GM04503 (cell line): ENCODE data around the gene BTBD17.

Source experiments
- DNase-seq: peaks from one replicate; pipeline ENCODE4 v3.0.0-alpha.2; 2012; ENCODE audit warnings: low read depth

The BTBD17 gene

DNA sequence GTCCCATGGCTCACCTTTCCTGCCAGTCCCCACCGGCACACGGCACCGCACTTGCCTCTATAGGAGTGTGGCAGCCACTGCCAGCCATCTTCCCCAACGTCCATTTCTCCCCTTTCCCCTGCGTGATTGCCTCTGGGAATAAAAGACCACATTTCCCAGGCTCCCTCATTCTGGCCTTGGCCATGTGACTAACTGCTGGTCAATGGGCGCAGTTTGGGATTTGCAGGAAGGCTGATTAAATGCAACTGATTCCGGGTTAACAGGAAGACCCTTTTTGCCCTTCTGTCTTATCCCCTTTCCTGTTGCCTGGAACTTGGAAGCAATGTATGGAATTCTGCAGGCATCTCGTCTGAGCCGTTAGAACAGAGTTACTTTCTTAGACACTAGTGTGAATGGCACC, 3.0 kb downstream of the BTBD17 start:
- DNase-seq: no peak

DNA sequence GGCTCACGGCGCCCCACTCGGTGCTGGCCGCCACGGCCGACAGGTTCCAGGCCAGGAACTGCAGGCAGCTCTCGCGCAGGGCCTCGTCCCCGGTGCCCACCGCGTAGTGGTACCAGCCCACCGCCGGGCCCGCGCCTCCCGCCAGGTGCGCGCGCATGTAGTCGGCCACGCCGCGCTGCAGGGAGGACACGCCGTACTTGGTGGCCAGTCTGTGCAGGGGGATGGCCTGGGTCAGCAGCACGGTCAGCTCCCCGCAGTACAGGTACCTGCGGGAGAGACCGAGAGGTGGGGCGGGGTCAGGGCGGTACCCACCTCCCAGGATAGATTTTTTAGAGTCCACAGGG, 4.2 kb downstream of the BTBD17 start:
- DNase-seq: no peak

DNA sequence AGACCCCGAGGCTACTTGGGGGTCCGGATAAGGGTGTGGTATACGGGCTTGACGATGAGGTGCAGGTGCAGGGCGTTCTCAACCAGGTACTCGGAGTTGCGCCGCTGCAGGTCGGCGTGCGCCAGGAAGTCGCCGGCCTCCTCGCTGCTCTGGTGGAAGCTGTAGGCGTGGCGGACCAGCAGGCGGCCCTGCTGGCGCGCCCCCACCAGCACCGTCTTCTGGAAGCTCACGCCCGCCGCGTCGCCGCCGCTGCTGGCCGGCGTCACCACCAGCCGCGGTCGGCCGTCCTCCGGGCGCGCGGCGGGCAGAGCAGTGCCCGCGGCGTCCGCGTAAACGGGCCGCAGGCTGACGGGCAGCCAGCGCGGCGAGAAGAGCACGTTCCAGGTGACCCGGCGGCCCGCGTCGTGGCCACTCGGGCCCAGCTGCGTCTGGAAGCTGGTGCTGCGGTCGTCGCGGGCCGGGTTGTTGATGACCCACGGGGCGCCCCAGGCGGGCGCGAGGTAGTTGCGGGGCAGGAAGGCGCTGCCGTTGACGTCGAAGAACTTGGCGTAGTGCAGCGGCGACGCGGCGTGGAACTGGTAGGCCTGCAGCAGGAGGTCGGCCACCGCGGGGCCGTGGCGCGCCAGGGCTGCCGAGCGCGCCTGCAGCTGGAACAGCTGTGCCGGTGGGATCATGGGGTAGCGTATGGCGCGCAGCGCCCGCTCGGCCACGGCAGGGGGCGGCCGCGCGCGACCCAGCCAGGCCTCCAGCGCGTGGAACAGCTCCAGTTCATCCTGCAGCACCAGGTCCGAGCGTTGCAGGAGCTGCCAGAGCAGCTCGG, 4.8 kb downstream of the BTBD17 start:
- no peak for DNase-seq

DNA sequence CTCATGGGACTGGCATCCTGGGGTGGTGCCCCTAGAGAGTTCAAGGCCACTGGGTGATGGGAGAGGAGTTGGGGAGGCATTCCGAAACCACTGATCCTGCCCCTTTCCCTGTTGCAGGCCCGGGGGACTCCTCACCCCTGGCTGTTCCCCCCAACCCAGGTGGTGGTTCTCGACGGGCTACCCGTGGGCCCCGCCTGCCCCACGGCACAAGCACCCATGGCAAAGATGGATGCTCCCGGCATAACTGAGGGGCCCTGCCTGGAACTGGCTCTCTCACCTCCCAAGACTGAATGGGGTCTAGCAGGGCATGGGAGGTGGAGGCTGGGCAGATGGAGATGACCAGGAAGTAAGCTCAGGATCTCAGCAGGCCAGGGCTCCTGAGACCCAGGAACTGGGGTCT, 6.6 kb downstream of the BTBD17 start:
- no peak for DNase-seq

DNA sequence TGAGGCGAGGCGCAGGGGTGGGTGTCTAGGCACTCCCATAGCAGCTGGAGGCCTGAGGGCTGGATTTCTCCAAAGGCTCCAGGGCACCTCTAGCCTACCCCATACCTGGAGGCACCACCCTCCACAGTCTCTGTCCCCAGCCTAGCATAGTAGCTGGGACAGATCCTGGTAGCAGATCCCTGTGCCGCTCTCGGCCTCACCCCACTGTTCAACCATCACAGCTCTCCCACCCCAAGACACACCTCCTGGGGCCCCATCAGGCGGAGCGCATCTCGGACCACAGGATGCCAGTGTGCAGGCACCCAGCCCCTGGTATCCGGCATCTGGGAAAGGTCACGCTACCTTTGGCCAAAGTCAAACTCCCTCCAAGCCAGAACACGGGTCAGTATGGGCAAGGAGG, 7.1 kb downstream of the BTBD17 start:
- DNase-seq: no peak

DNA sequence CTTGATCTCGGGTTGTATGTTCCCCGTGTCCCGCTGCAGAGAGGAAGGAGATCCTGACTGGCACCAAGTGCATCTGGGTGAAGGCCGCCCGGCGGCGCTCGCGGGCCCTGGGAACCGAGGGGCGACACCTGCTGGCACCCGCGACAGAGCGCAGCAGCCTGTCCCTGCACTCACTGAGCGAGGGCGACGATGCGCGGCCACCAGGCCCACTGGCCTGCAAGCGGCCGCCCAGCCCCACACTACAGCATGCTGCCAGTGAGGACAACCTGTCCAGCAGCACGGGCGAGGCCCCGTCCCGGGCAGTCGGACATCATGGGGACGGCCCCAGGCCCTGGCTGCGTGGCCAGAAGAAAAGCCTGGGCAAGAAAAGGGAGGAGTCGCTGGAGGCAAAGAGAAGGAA, 7.5 kb downstream of the BTBD17 start:
- no peak for DNase-seq

DNA sequence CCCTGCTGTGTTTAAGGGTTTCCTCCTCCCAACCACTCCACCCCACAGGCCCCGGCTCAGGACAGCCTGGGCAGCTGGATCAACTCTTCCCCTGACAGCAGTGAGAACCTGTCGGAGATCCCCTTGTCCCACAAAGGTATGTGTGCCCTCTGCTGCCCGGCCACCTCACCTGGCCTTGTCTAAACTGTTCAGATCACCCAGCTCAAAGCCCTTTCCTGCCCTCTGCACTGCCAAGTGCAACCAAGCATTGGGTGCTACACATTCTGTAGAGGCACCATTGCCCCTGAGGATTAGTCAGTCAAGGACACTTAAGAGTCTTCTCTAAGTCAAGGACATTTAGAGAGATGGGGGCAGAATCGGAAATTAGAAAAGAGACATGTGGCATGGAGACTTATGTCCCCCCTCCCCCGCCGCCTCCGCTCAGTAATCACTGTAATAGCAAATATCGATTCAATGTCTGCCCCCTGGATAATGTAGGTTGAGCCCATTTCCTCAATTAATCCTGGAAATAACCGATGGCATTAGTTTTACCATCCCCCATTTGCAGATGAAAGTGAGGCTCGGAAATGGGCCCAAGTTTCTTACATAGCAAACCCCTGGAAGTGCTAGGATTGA, 8.1 kb downstream of the BTBD17 start:
- DNase-seq: no peak

DNA sequence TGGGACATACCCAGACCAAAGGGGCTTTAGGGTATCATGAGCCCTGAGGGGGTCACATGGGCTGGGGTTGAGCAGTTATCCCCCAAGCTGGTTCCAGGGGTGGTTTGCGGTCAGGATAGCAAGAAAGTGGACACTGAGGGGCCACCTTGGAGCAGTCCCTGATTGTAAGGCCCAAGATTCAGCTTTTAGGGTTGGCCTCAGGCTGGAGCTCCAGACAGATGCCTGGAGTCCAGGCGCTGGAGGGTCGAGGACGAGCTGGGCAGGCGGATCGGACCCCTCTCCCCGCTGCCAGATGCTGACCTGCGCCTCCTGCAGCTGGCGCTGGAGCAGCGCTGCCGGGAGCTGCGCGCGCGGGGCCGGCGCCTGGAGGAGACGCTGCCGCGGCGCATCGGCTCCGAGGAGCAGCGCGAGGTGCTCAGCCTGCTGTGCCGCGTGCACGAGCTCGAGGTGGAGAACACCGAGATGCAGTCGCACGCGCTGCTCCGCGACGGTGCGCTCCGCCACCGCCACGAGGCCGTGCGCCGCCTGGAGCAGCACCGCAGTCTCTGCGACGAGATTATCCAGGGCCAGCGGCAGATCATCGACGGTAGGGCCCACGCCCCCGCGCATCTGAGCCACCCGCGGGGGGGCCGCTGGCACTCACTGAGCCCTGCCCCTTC, 10.0 kb downstream of the BTBD17 start:
- DNase-seq: no peak

DNA sequence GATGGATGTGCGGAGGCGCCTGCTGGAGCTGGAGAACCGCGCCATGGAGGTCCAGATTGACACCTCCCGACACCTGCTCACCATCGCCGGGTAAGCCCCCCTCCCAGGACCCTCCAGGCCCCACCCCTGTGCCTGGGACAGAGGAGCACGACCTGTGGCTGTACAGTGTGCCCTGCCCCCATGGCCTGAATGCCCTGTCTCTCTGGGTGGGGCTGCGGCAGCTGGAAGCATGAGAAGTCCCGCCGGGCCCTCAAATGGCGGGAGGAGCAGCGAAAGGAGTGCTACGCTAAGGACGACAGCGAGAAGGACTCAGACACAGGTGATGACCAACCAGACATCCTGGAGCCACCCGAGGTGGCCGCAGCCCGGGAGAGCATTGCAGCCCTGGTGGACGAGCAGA, 11.2 kb downstream of the BTBD17 start:
- DNase-seq: no peak

DNA sequence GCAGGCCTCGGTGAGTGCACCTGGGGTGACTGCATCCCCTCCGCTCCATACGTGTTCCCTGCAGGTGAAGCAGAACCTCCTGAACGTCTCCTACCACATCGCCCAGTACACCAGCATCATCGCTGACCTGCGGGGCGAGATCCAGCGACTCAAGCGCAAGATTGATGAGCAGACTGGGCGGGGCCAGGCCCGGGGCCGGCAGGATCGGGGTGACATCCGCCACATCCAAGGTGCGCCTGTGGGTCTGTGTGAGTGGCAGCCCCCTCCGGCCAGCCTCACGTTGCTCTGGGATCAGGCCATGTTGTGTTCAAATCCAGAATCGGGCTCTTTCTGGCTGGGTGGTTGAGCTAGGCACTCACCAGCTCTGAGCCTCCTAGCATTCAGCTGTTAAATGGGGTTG, 12.5 kb downstream of the BTBD17 start:
- DNase-seq: no peak

DNA sequence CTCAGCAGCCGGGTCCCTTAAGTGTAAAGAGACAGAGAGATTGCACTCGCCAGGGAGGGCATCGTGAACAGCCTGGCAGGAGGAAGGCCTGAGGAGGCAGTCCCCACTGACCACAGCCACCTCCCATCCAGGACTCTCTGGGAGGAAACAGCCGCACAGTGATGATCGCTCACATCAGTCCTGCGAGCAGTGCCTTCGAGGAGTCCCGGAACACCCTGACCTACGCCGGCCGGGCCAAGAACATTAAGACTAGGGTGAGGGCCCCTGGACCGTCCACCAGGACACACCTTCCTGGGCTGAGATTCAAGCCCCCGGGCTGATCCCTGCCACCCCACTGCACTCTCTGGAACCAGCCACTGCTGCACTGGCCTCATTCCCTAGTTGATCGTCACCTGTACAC, 14.0 kb downstream of the BTBD17 start:
- no peak for DNase-seq

DNA sequence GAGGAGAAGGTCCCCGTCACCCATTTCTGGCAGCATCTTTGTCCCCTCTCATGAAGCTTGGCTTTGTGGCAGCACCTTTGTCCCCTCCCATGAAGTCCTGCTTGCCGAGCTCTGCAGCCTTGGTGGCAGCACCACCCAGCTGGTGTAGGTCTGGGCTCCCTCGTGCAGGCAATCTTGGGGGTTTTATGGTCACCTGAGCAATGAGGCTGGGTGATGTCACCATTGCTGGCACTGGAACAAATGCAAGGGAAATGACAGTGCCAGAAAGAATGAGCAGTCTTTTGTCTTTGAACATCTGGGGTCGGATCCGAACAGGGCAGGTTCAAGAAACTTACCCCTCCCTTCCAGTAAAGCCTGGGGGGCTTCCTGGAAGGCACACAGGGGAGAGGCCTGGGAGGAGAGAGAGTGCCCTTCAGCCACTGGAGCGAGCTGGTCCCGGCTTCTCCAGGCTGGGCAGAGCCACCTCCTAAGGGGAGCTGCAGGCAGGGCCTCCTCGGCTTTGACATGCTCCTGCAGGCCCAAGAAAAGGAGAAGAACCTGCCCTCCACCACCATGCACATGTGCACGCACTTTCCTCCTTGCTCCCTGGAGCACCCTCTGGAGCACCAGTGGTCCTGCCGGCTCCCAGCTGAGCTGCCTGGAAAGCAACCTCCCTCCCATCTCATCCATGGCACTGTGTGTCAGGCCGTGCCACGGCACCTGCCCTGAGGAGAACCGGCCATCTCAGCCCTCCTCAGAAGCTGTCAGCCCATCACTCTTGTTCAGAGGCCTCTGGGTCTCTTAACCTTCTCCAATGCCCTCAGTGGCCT, 16.0 kb downstream of the BTBD17 start:
- no peak for DNase-seq

DNA sequence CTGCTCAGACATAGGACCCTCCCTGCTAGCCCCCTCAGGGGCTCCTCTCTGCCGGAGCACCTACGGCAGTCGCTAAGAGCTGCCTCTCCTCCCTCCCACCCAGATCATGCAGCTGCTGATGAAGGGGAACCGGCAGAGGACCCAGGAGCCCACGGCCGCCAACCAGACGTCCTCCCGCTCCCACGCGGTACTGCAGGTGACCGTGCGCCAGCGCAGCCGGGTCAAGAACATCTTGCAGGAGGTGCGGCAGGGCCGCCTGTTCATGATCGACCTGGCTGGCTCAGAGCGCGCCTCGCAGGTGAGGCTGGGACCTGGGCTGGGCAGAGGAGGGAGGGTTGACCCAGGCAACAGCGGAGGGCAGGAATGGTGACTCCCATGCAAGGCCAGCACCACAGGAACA, 17.0 kb downstream of the BTBD17 start:
- DNase-seq: no peak

DNA sequence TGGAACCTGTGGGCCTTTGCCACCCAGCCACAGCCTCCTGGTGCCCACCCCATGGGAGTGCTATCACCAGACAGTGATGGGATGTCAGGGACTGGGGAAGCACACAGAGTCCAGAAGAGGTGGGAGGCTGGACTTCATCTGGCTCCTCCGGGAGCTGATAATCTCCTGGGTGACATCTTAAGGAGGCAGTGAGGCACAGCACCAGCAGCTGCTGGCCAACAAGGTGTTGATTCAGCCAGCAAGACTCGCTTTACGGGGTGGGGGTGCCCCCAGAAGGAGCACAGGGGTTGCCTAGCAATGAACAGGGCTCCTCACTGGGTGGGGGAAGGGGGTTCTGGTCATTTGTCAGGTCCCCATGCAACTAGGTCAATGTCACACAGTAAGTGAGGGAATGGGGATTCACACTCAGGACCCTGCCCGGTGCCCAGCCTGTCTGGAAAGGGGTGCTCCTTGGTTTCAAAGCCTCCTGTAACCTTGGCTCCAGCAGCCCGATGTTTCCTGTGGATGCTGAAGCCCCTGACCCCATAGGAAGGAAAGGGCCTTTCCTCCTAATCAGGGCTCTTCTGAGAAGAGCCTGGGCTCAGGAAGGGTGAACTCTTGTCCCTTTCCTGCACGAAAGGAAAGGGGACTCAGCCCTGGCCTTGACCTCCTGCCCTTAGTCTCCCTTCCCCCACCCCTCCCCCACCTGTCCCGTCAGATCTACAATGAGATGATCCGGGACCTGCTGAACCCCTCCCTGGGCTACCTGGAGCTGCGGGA, 18.0 kb downstream of the BTBD17 start:
- DNase-seq: no peak

DNA sequence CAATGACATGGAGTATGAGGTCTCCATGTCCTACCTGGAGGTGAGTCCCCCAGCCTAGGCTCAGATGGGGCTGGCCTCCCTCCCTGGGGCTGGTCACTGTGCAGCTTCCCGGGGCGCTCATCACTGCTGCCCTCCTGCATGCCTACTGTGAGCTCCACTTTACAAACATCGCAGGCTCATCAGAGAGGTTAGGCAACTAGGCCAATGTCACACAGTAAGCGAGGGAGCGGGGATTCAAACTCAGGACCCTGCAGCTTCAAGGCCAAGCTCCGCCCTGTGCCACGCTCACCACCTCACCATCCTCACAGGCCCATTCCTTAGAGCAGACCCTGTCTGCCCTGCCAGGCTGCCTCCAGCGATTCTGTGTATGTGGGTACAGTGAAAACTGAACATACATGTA, 18.5 kb downstream of the BTBD17 start:
- DNase-seq: no peak

DNA sequence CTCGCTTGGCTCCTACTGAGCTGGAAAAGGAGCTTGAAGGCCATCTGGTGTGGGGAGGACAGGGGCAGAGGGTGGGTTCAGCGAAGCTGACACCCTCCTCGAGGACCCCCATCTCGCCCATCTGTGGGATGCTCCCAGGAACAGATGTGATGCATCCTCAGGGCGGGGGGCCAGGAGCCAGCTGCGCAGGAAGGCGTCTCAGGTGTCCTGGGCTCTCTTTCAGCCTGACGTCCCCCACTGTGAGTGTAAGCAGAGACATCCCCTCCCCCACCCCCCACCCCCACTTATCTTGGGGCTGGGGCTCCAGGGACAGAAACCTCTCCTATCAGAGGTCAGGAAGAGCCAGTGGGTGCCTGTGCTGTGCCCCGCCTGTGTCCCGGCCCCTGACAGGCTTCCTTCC, 19.4 kb downstream of the BTBD17 start:
- no peak for DNase-seq

DNA sequence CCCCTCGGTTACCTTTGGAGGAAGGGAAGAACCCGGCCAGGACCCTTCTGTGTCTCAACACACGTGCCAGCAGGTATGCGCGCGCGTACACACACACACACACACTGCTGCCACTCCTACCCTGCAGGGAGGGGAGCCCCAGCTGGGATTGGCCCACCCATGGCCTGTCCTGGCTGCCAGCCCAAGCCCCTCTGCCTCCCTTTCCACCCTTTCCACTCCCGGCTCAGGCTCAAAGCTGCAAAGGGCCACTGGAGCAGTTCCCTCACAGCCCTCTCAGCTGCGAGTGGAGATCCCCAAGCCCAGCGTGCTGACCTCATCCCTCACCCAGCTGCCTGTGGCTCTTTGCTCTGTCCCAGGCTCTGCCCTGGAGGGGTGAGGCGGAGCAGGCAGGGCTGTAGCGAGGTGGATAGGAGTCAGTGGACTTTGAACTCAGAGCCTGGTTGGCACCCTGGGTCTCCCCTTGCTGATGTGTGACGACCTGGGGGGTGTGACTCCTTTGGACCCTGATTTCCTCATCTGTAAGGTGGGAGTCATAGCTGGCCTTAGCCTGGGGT, 21.1 kb downstream of the BTBD17 start:
- DNase-seq: no peak

DNA sequence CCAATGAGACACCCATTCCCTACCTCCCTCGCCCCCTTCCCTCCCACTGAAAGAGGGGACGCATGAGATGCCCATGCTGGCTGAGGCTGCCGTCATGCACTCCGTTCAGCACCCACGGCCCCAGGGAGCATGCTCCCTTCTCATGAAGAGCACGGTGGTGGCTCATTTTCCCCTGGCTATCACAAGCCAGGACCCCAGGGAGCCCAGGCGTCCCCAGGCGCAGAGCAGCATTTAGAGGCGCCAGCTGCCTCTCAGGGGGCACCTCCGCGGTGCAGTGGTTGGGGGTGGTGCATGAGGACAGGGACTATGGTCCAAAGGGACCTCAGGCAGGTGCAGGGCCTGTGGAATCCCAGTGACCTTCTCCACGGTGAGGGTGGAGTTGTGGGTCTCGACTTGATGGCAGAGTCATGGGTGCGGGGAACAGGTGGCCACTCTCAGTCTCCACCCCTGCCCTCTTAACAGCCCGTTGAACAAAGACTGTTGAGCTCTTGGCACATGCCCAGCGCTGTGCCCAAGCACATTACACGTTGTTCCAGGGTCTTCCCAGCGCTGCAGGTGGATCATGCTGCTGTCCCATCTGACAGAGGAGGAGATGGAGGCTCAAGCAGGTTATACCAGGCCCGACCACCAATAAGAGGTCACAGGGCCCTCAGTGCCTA, 22.0 kb downstream of the BTBD17 start:
- DNase-seq: no peak

DNA sequence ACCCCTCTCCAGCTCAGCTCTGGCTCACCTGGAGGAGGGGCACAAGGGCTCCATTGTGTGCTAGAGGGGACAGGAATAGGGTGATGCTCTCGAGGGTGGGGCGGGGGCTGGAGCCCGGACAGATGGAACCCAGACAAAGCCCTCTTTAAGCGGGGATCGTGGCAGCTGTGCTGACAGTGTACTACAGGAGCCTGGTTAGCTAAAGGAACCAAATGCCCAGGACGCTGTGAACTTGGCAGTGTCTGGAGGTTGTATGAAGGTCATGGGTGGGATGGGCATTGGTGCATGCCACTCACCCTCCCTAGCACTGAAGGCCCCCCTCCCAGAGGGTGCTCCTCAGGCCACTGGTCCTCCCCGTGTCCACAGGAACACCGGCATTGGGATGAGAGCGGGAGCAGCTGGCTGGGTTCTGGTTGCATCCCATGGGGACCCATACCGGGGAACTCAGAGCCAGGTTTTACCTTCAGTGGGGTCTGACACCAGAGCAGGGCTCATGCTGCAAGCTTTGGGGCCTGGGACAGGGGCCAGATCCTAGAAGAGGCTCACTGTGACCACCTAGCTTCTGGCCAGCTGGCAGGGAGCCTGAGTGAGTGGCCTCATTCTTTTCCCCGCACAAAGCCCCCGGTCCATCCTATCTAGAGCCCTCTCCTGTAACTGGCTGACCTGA, 23.7 kb downstream of the BTBD17 start:
- DNase-seq: no peak

DNA sequence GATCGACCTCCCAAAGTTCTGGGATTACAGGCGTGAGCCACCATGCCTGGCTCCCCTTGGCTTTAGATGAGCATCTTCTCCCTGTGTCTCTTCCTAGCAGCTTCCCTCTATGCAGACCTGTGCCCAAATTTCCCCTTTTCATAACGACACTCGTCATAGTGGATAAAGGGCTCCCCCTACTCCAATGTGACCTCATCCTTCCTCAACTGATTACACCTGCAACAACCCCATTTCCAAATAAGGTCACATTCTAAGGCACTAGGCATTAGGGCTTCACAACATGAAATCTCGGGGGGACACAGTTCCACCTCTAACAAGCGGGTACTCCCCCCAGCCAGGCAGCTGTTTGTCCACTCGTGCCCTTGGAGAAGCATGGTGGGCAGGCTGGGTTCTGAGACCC, 25.4 kb downstream of the BTBD17 start:
- no peak for DNase-seq
